Hepatocyte (in vitro differentiated cells): Measurements from ENCODE around the gene GFER. TPM values are rescaled to one million over a fixed set of nuclear protein-coding genes. Genes with fewer than 3 reads are reported as not detected.

Experiments used
- DNase-seq: peaks from one replicate; pipeline ENCODE4 v3.0.0-alpha.2; 2016; ENCODE audit warnings: low spot score
- H2AFZ ChIP-seq: fragments of 200-600 bp; sonication (generic); 2 replicates; pipeline ENCODE4 v1.6.0; 2016; ENCODE audit warnings: antibody characterized with exemption, mild to moderate bottlenecking
- H3K27ac ChIP-seq: fragments of 200-600 bp; sonication (generic); 2 replicates; pipeline ENCODE4 v1.5.1; 2016; ENCODE audit warnings: mild to moderate bottlenecking
- H3K27me3 ChIP-seq: fragments of 200-600 bp; sonication (generic); 2 replicates; pipeline ENCODE4 v1.6.1; 2016
- H3K36me3 ChIP-seq: fragments of 200-600 bp; sonication (generic); replicated peaks from 2 replicates; pipeline ENCODE4 v1.5.1; 2016; ENCODE audit warnings: low read depth; ENCODE audit not compliant: insufficient read depth
- H3K4me1 ChIP-seq: fragments of 200-600 bp; sonication (generic); 2 replicates; pipeline ENCODE4 v1.5.1; 2016; ENCODE audit warnings: mild to moderate bottlenecking, moderate library complexity; ENCODE audit not compliant: insufficient read depth
- H3K4me2 ChIP-seq: fragments of 200-600 bp; sonication (generic); 2 replicates; pipeline ENCODE4 v1.6.0; 2016
- H3K4me3 ChIP-seq: fragments of 200-600 bp; sonication (generic); 2 replicates; pipeline ENCODE4 v1.5.1; 2016; ENCODE audit warnings: mild to moderate bottlenecking
- H3K79me2 ChIP-seq: fragments of 200-600 bp; sonication (generic); 2 replicates; pipeline ENCODE4 v1.6.0; 2017; ENCODE audit warnings: mild to moderate bottlenecking
- H3K9me2 ChIP-seq: fragments of 200-600 bp; sonication (generic); replicated peaks from 2 replicates; pipeline ENCODE4 v1.6.0; 2017; ENCODE audit warnings: mild to moderate bottlenecking; ENCODE audit not compliant: insufficient read depth
- H3K9me3 ChIP-seq: fragments of 200-600 bp; sonication (generic); 2 replicates; pipeline ENCODE4 v1.5.1; 2016; ENCODE audit warnings: low read depth, mild to moderate bottlenecking
- H4K20me1 ChIP-seq: fragments of 200-600 bp; sonication (generic); 2 replicates; pipeline ENCODE4 v1.6.0; 2016; ENCODE audit warnings: mild to moderate bottlenecking; ENCODE audit not compliant: insufficient read depth, poor library complexity, severe bottlenecking
- EZH2 ChIP-seq: fragments of 200-600 bp; sonication (generic); IDR thresholded peaks from 2 replicates; pipeline ENCODE4 v1.6.1; 2016; ENCODE audit warnings: antibody characterized with exemption, mild to moderate bottlenecking, borderline replicate concordance
- EZH2phosphoT487 ChIP-seq: fragments of 200-600 bp; sonication (generic); IDR thresholded peaks from one replicate; pipeline ENCODE4 v1.6.1; 2018; ENCODE audit warnings: antibody characterized with exemption, mild to moderate bottlenecking, low read depth, moderate library complexity; ENCODE audit not compliant: unreplicated experiment, severe bottlenecking
- whole genome bisulfite sequencing: methylation state at CpG from one replicate; pipeline ENCODE4 v1.1.6; 2016; ENCODE audit warnings: low lambda C conversion rate; ENCODE audit errors: missing lambda C conversion rate; 5-methylcytosine and 5-hydroxymethylcytosine counted together
- polyA plus RNA-seq: library from polyadenylated mRNA; unstranded; fragments of >200 nt; fragmentation: Nextera tagmentation; extraction: Ambion mirVana; gene quantifications from 2 replicates; pipeline ENCODE4 v1.2.1, GENCODE V29; 2016
- small RNA-seq: library from RNA; depleted of rRNA; stranded (forward); fragments of <200 nt; gene quantifications from one replicate; pipeline ENCODE3, GENCODE V24; 2014
- total RNA-seq: library from RNA; depleted of rRNA; stranded (reverse); fragments of >200 nt; gene quantifications from 2 replicates; pipeline ENCODE4 v1.2.3, GENCODE V29; 2014
- TF ChIP-seq, protein P1 (sequence below): fragments of 200-600 bp; sonication (generic); IDR thresholded peaks from 2 replicates; pipeline ENCODE4 v1.5.1; 2016; ENCODE audit warnings: antibody characterized with exemption, mild to moderate bottlenecking; ENCODE audit not compliant: poor library complexity

The GFER gene
- total and polyA plus RNA-seq, 2 experiments from 2014 or later, result 34.9 to 44.0 TPM

- H3K4me1 ChIP-seq, result peaks cover 81% of the 10 kb centered on the region
- no peaks in the 10 kb centered on the region for H3K36me3 ChIP-seq
- no peak overlapping the region for H2AFZ ChIP-seq
- no peaks in the 10 kb centered on the region for H4K20me1 ChIP-seq
- no peaks in the 10 kb centered on the region for H3K27me3 ChIP-seq
- no peaks in the 10 kb centered on the region for H3K9me3 ChIP-seq
- H3K9me2 ChIP-seq, result no peaks in the 10 kb centered on the region
- no peak overlapping the region for H3K4me2 ChIP-seq
- peaks cover 11% of the 10 kb centered on the region for H3K79me2 ChIP-seq
- DNase-seq, result no peak
- H3K4me3 ChIP-seq, result no peak overlapping the region
- 91% methylated on average over 15 of the region's 15 CpGs for WGBS
- peak overlapping the region; percentile 100 for H3K27ac ChIP-seq
- TF ChIP-seq EZH2 (no peak), EZH2phosphoT487 (no peak)
- TF ChIP-seq, protein P1, sequence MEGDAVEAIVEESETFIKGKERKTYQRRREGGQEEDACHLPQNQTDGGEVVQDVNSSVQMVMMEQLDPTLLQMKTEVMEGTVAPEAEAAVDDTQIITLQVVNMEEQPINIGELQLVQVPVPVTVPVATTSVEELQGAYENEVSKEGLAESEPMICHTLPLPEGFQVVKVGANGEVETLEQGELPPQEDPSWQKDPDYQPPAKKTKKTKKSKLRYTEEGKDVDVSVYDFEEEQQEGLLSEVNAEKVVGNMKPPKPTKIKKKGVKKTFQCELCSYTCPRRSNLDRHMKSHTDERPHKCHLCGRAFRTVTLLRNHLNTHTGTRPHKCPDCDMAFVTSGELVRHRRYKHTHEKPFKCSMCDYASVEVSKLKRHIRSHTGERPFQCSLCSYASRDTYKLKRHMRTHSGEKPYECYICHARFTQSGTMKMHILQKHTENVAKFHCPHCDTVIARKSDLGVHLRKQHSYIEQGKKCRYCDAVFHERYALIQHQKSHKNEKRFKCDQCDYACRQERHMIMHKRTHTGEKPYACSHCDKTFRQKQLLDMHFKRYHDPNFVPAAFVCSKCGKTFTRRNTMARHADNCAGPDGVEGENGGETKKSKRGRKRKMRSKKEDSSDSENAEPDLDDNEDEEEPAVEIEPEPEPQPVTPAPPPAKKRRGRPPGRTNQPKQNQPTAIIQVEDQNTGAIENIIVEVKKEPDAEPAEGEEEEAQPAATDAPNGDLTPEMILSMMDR, result no peak
Measured at GRCh38 chr16:2037115-2037514, 53.1 kb downstream of the GFER start.

Small RNA genes lying within 50 kb of the gene (small RNA-seq; reads per million reads assigned to genes)
- gene AC005363.2 (not detected), gene RN7SL219P (not detected), gene SNORA10 (not detected), gene SNORA64 (not detected)

Other genes starting within 250 kb of the GFER start
Only the 30 nearest of the 31 such genes appear.
- 34.8 and 51.7 TPM in 2 replicates for gene NME3, start 212.7 kb upstream of the GFER start, total RNA-seq
- gene NME3, start 212.7 kb upstream of the GFER start, polyA plus RNA-seq, result 86.6 and 104 TPM in 2 replicates
- gene EME2, start 211.4 kb upstream of the GFER start, total RNA-seq, result 12.0 and 17.7 TPM in 2 replicates
- 20.8 and 28.2 TPM in 2 replicates for gene EME2, start 211.4 kb upstream of the GFER start, polyA plus RNA-seq
- gene MRPS34, start 211.1 kb upstream of the GFER start, total RNA-seq, result 115 and 116 TPM in 2 replicates
- 155 TPM in 2 replicates for gene MRPS34, start 211.1 kb upstream of the GFER start, polyA plus RNA-seq
- 34.4 and 38.8 TPM in 2 replicates for gene SPSB3, start 201.6 kb upstream of the GFER start, total RNA-seq
- 64.6 and 76.4 TPM in 2 replicates for gene SPSB3, start 201.6 kb upstream of the GFER start, polyA plus RNA-seq
- gene NUBP2, start 201.2 kb upstream of the GFER start, total RNA-seq, result 72.7 and 85.4 TPM in 2 replicates
- gene NUBP2, start 201.2 kb upstream of the GFER start, polyA plus RNA-seq, result 92.9 and 101 TPM in 2 replicates
- 10.6 and 11.2 TPM in 2 replicates for gene IGFALS, start 190.5 kb upstream of the GFER start, total RNA-seq
- 10.7 and 12.6 TPM in 2 replicates for gene IGFALS, start 190.5 kb upstream of the GFER start, polyA plus RNA-seq
- gene HAGH, start 157.4 kb upstream of the GFER start, total RNA-seq, result 55.6 and 69.3 TPM in 2 replicates
- gene HAGH, start 157.4 kb upstream of the GFER start, polyA plus RNA-seq, result 91.7 and 113 TPM in 2 replicates
- gene FAHD1, start 157.0 kb upstream of the GFER start, total RNA-seq, result 80.6 and 101 TPM in 2 replicates
- 59.4 and 76.6 TPM in 2 replicates for gene FAHD1, start 157.0 kb upstream of the GFER start, polyA plus RNA-seq
- 0.60 TPM in 1 of 2 replicates, not detected in the other for gene MEIOB, start 112.0 kb upstream of the GFER start, total RNA-seq
- 0.28 TPM in 1 of 2 replicates, not detected in the other for gene MEIOB, start 112.0 kb upstream of the GFER start, polyA plus RNA-seq
- gene HS3ST6, start 65.8 kb upstream of the GFER start, total RNA-seq, result not detected in 2 replicates
- 0.41 and 0.63 TPM in 2 replicates for gene HS3ST6, start 65.8 kb upstream of the GFER start, polyA plus RNA-seq
- 31.3 and 43.4 TPM in 2 replicates for gene MSRB1, start 41.0 kb upstream of the GFER start, total RNA-seq
- 48.7 and 62.4 TPM in 2 replicates for gene MSRB1, start 41.0 kb upstream of the GFER start, polyA plus RNA-seq
- not detected in 2 replicates for gene RPL3L, start 29.5 kb upstream of the GFER start, total RNA-seq
- 0.08 TPM in 1 of 2 replicates, not detected in the other for gene RPL3L, start 29.5 kb upstream of the GFER start, polyA plus RNA-seq
- 162 and 234 TPM in 2 replicates for gene NDUFB10, start 24.7 kb upstream of the GFER start, total RNA-seq
- gene NDUFB10, start 24.7 kb upstream of the GFER start, polyA plus RNA-seq, result 244 and 251 TPM in 2 replicates
- 1,991 and 2,285 TPM in 2 replicates for gene RPS2, start 19.4 kb upstream of the GFER start, total RNA-seq
- 1,449 and 1,663 TPM in 2 replicates for gene RPS2, start 19.4 kb upstream of the GFER start, polyA plus RNA-seq
- gene RNF151, start 17.3 kb upstream of the GFER start, total RNA-seq, result not detected in 2 replicates
- gene RNF151, start 17.3 kb upstream of the GFER start, polyA plus RNA-seq, result not detected in 2 replicates
- 19.9 and 24.2 TPM in 2 replicates for gene TBL3, start 12.1 kb upstream of the GFER start, total RNA-seq
- 48.5 and 56.3 TPM in 2 replicates for gene TBL3, start 12.1 kb upstream of the GFER start, polyA plus RNA-seq
- gene NOXO1, start 2.7 kb upstream of the GFER start, total RNA-seq, result 2.3 and 5.1 TPM in 2 replicates
- 5.4 and 6.0 TPM in 2 replicates for gene NOXO1, start 2.7 kb upstream of the GFER start, polyA plus RNA-seq
- gene SYNGR3, start 5.8 kb downstream of the GFER start, total RNA-seq, result 1.4 and 2.2 TPM in 2 replicates
- 1.5 and 2.5 TPM in 2 replicates for gene SYNGR3, start 5.8 kb downstream of the GFER start, polyA plus RNA-seq
- 22.8 and 42.6 TPM in 2 replicates for gene ZNF598, start 25.6 kb downstream of the GFER start, total RNA-seq
- gene ZNF598, start 25.6 kb downstream of the GFER start, polyA plus RNA-seq, result 29.5 and 36.8 TPM in 2 replicates
- 2.7 and 4.1 TPM in 2 replicates for gene NPW, start 35.6 kb downstream of the GFER start, total RNA-seq
- gene NPW, start 35.6 kb downstream of the GFER start, polyA plus RNA-seq, result 45.2 and 57.6 TPM in 2 replicates
- gene NHERF2, start 42.7 kb downstream of the GFER start, total RNA-seq, result 25.9 and 29.6 TPM in 2 replicates
- gene NHERF2, start 42.7 kb downstream of the GFER start, polyA plus RNA-seq, result 37.7 and 43.8 TPM in 2 replicates
- 19.6 and 20.2 TPM in 2 replicates for gene NTHL1, start 63.6 kb downstream of the GFER start, total RNA-seq
- gene NTHL1, start 63.6 kb downstream of the GFER start, polyA plus RNA-seq, result 23.4 and 28.5 TPM in 2 replicates
- 39.5 and 41.8 TPM in 2 replicates for gene TSC2, start 63.8 kb downstream of the GFER start, total RNA-seq
- 78.7 and 113 TPM in 2 replicates for gene TSC2, start 63.8 kb downstream of the GFER start, polyA plus RNA-seq
- gene PKD1, start 151.7 kb downstream of the GFER start, total RNA-seq, result 40.2 and 60.6 TPM in 2 replicates
- 35.9 and 49.3 TPM in 2 replicates for gene PKD1, start 151.7 kb downstream of the GFER start, polyA plus RNA-seq
- 4.1 and 8.3 TPM in 2 replicates for gene RAB26, start 164.4 kb downstream of the GFER start, total RNA-seq
- gene RAB26, start 164.4 kb downstream of the GFER start, polyA plus RNA-seq, result 11.3 and 15.0 TPM in 2 replicates
- gene TRAF7, start 171.6 kb downstream of the GFER start, total RNA-seq, result 55.1 and 73.4 TPM in 2 replicates
- 30.0 and 37.4 TPM in 2 replicates for gene TRAF7, start 171.6 kb downstream of the GFER start, polyA plus RNA-seq
- gene CASKIN1, start 212.4 kb downstream of the GFER start, total RNA-seq, result 0.47 and 0.80 TPM in 2 replicates
- gene CASKIN1, start 212.4 kb downstream of the GFER start, polyA plus RNA-seq, result 1.7 TPM in 2 replicates
- gene MLST8, start 221.3 kb downstream of the GFER start, total RNA-seq, result 28.3 and 52.4 TPM in 2 replicates
- gene MLST8, start 221.3 kb downstream of the GFER start, polyA plus RNA-seq, result 87.3 and 88.3 TPM in 2 replicates
- gene BRICD5, start 226.7 kb downstream of the GFER start, total RNA-seq, result 3.3 and 9.9 TPM in 2 replicates
- gene BRICD5, start 226.7 kb downstream of the GFER start, polyA plus RNA-seq, result 6.2 and 14.8 TPM in 2 replicates
- 20.6 and 24.8 TPM in 2 replicates for gene PGP, start 230.6 kb downstream of the GFER start, total RNA-seq
- gene PGP, start 230.6 kb downstream of the GFER start, polyA plus RNA-seq, result 34.2 and 38.0 TPM in 2 replicates